HCT116 (cell line): ENCODE measurements around the gene KCNMB2. TPM values are rescaled to one million over a fixed set of nuclear protein-coding genes. Genes with fewer than 3 reads are reported as not detected.

Experiments
- ATAC-seq: fragments of 200-7000 bp; cut with Tn5 transposase; 2 replicates; pipeline ENCODE4 v1.9.1; 2020; ENCODE audit warnings: mild to moderate bottlenecking, moderate library complexity
- BruUV-seq: library from RNA; stranded (reverse); fragments of 400-500 nt; replicated peaks from 2 replicates; lab custom pipeline; 2021; lab: Mats Ljungman, UMichigan
- CTCF ChIA-PET: fragments of 300-600 bp; sonication (Branson Sonifier 250); formaldehyde crosslinking; loops from one replicate; lab custom pipeline; 2021; ENCODE audit warnings: antibody characterized with exemption; lab: Charles Lee
- POLR2A ChIA-PET: fragments of 300-600, 350-600 bp; sonication (Branson Sonifier 250); formaldehyde crosslinking; loops from one replicate; lab custom pipeline; 2021; ENCODE audit warnings: antibody characterized with exemption; lab: Charles Lee
- RAD21 ChIA-PET, 2 experiments: fragments of 300-600 bp; sonication (Branson Sonifier 250); formaldehyde crosslinking; loops; one replicate each; lab custom pipeline; 2023; ENCODE audit warnings: low total read pairs in 2 of 2; ENCODE audit not compliant: uncharacterized antibody in 2 of 2, unreplicated experiment in 2 of 2, low non-redundant PET in 1 of 2; lab: Charles Lee
- DNase-seq: peaks from one replicate; pipeline ENCODE4 v3.0.0-alpha.2; 2010; ENCODE audit warnings: low read depth, low spot score
- H2AFZ ChIP-seq: fragments of 200-600 bp; shearing (Covaris generic), sonication (generic); 2 replicates; pipeline ENCODE4 v1.6.1; 2017; ENCODE audit warnings: low read depth, mixed run types, mixed read lengths, antibody characterized with exemption, low read length; ENCODE audit not compliant: poor library complexity, severe bottlenecking
- H3K27ac ChIP-seq: 2 replicates; pipeline ENCODE4 v1.5.1; 2012; ENCODE audit warnings: low read depth, low read length
- H3K27me3 ChIP-seq: fragments of 200-600 bp; sonication (generic); 2 replicates; pipeline ENCODE4 v1.6.1; 2016; ENCODE audit warnings: mixed run types, low read length, mixed read lengths; ENCODE audit not compliant: insufficient read depth
- H3K36me3 ChIP-seq, 2 experiments: fragments of 200-500 bp in 1 of 2; fragments of 200-600 bp in 1 of 2; sonication (Bioruptor generic) in 1 of 2; sonication (generic) in 1 of 2; 2 replicates each; pipeline versions ENCODE4 v1.5.1 to v1.6.1; 2014 to 2016; ENCODE audit warnings: low read length in 2 of 2, inconsistent platforms in 1 of 2, mixed read lengths in 1 of 2, mixed run types in 1 of 2; ENCODE audit not compliant: insufficient read depth in 2 of 2, control insufficient read depth in 1 of 2
- H3K4me1 ChIP-seq, 2 experiments: fragments of 200-600 bp in 1 of 2; sonication (generic) in 1 of 2; 2 replicates each; pipeline versions ENCODE4 v1.5.1 to v1.6.1; 2012 to 2017; ENCODE audit warnings: low read length in 2 of 2, inconsistent platforms in 1 of 2, mild to moderate bottlenecking in 1 of 2, mixed read lengths in 1 of 2, mixed run types in 1 of 2, moderate library complexity in 1 of 2; ENCODE audit not compliant: insufficient read depth in 2 of 2, control insufficient read depth in 1 of 2
- H3K4me2 ChIP-seq: fragments of 200-600 bp; sonication (generic); 2 replicates; pipeline ENCODE4 v1.6.1; 2017; ENCODE audit warnings: mixed run types, low read length, mixed read lengths
- H3K4me3 ChIP-seq, 2 experiments: fragments of 200-600 bp in 1 of 2; sonication (generic) in 1 of 2; replicated peaks in 1 of 2; 2 replicates each; pipeline ENCODE4 v1.5.1; 2011 to 2016; ENCODE audit warnings: low read length in 2 of 2, control low read depth in 1 of 2, low read depth in 1 of 2, mild to moderate bottlenecking in 1 of 2, mixed read lengths in 1 of 2, mixed run types in 1 of 2
- H3K79me2 ChIP-seq: fragments of 200-600 bp; sonication (generic); 2 replicates; pipeline ENCODE4 v1.6.1; 2017; ENCODE audit warnings: mild to moderate bottlenecking, mixed run types, low read length, moderate library complexity, mixed read lengths; ENCODE audit not compliant: insufficient read depth
- H3K9ac ChIP-seq: fragments of 200-600 bp; sonication (generic); 2 replicates; pipeline ENCODE4 v1.6.1; 2016; ENCODE audit warnings: low read length, mixed read lengths
- H3K9me2 ChIP-seq: fragments of 200-600 bp; sonication (generic), shearing (Covaris generic); 2 replicates; pipeline ENCODE4 v1.6.1; 2017; ENCODE audit warnings: mixed run types, mild to moderate bottlenecking, moderate library complexity; ENCODE audit not compliant: insufficient read depth
- H3K9me3 ChIP-seq, 2 experiments: fragments of 200-500 bp in 1 of 2; fragments of 200-600 bp in 1 of 2; sonication (Bioruptor generic) in 1 of 2; sonication (generic) in 1 of 2; 2 replicates each; pipeline ENCODE4 v1.6.1; 2014 to 2017; ENCODE audit warnings: low read length in 2 of 2, mixed read lengths in 2 of 2, inconsistent platforms in 1 of 2, low read depth in 1 of 2, mild to moderate bottlenecking in 1 of 2, mixed run types in 1 of 2, moderate library complexity in 1 of 2; ENCODE audit not compliant: control insufficient read depth in 1 of 2, insufficient read depth in 1 of 2
- H4K20me1 ChIP-seq: fragments of 200-600 bp; sonication (generic), shearing (Covaris generic); 2 replicates; pipeline ENCODE4 v1.6.1; 2017; ENCODE audit warnings: mixed run types, mild to moderate bottlenecking, moderate library complexity; ENCODE audit not compliant: insufficient read depth
- ATF3 ChIP-seq: IDR thresholded peaks from 2 replicates; pipeline ENCODE4 v1.6.1; 2012
- CBX3 ChIP-seq: IDR thresholded peaks from 2 replicates; pipeline ENCODE4 v1.6.1; 2012; ENCODE audit warnings: low read depth
- CTCF ChIP-seq, 3 experiments: fragments of 200-600 bp in 1 of 3; sonication (generic) in 1 of 3; IDR thresholded peaks in 2 of 3; conservative IDR thresholded peaks in 1 of 3; 2 replicates each; pipeline ENCODE4 v1.5.1; 2012 to 2017; ENCODE audit warnings: low read depth in 2 of 3, low read length in 2 of 3, antibody characterized with exemption in 1 of 3, borderline replicate concordance in 1 of 3, control low read depth in 1 of 3, mild to moderate bottlenecking in 1 of 3, mixed read lengths in 1 of 3, mixed run types in 1 of 3, moderate library complexity in 1 of 3; ENCODE audit not compliant: insufficient read depth in 1 of 3
- EGR1 ChIP-seq: IDR thresholded peaks from 2 replicates; pipeline ENCODE4 v1.6.1; 2012; ENCODE audit warnings: low read depth
- ELF1 ChIP-seq: IDR thresholded peaks from 2 replicates; pipeline ENCODE4 v1.6.1; 2012; ENCODE audit warnings: low read depth, borderline replicate concordance
- EZH2 ChIP-seq: fragments of 200-600 bp; sonication (generic); IDR thresholded peaks from 2 replicates; pipeline ENCODE4 v1.6.1; 2017; ENCODE audit warnings: antibody characterized with exemption, mixed run types
- EZH2phosphoT487 ChIP-seq: fragments of 200-600 bp; IDR thresholded peaks from 2 replicates; pipeline ENCODE4 v1.6.1; 2018; ENCODE audit warnings: antibody characterized with exemption, borderline replicate concordance
- FOSL1 ChIP-seq: IDR thresholded peaks from 2 replicates; pipeline ENCODE4 v1.6.1; 2012; ENCODE audit warnings: low read depth
- JUND ChIP-seq: IDR thresholded peaks from 2 replicates; pipeline ENCODE4 v1.6.1; 2012
- MAX ChIP-seq: IDR thresholded peaks from 2 replicates; pipeline ENCODE4 v1.6.1; 2012
- POLR2A ChIP-seq: IDR thresholded peaks from 2 replicates; pipeline ENCODE4 v1.7.0; 2011; ENCODE audit warnings: borderline replicate concordance; ENCODE audit not compliant: insufficient read depth, insufficient read length; ENCODE audit errors: extremely low read depth
- REST ChIP-seq: IDR thresholded peaks from 2 replicates; pipeline ENCODE4 v1.6.1; 2012; ENCODE audit warnings: low read depth
- SIN3A ChIP-seq: IDR thresholded peaks from 2 replicates; pipeline ENCODE4 v1.6.1; 2012; ENCODE audit warnings: low read depth
- SP1 ChIP-seq: IDR thresholded peaks from 2 replicates; pipeline ENCODE4 v1.6.1; 2012; ENCODE audit warnings: low read depth
- SRF ChIP-seq: IDR thresholded peaks from 2 replicates; pipeline ENCODE4 v1.6.1; 2012; ENCODE audit warnings: low read depth
- TCF7L2 ChIP-seq: IDR thresholded peaks from 2 replicates; pipeline ENCODE4 v1.7.0; 2011; ENCODE audit warnings: borderline replicate concordance, inconsistent platforms; ENCODE audit not compliant: insufficient read depth, insufficient read length; ENCODE audit errors: extremely low read depth
- YY1 ChIP-seq: IDR thresholded peaks from 2 replicates; pipeline ENCODE4 v1.6.1; 2011; ENCODE audit warnings: low read length, low read depth, moderate library complexity, mild to moderate bottlenecking; ENCODE audit not compliant: insufficient replicate concordance; ENCODE audit errors: extremely low read depth
- ZFX ChIP-seq: fragments of 450-650 bp; IDR thresholded peaks from 2 replicates; pipeline ENCODE4 v1.6.1; 2017
- intact Hi-C: fragments of 100-400 bp; cut with micrococcal nuclease; formaldehyde crosslinking; loops from 2 replicates; pipeline ENCODE4 v1.10.0; 2022
- total RNA-seq: library from RNA; stranded (reverse); gene quantifications from one replicate; pipeline ENCODE4 v1.2.1, GENCODE V29; 2021; ENCODE audit not compliant: unreplicated experiment

KCNMB2 gene
- total RNA-seq, 1 experiment from 2014 or later: not detected

- TF ChIP-seq REST: no peak
- TF ChIP-seq ATF3: no peak
These were observed 332.4 kb downstream of the KCNMB2 start (continued) for GRCh38 chr3:178868681-178869080.

GRCh38 chr3:178870085-178870484 lies 333.8 kb downstream of the KCNMB2 start:
- Histone ChIP-seq H3K9me2 (no peaks in the 10 kb centered on the region), H3K36me3 (no peaks in the 10 kb centered on the region), H4K20me1 (no peaks in the 10 kb centered on the region)
- no peak for DNase-seq
- no peak for TF ChIP-seq SIN3A
- TF ChIP-seq TCF7L2: no peak
- no peak for TF ChIP-seq POLR2A
- no peak for TF ChIP-seq EZH2phosphoT487
- TF ChIP-seq ELF1: no peak
- no peak for TF ChIP-seq JUND
- TF ChIP-seq CTCF (IDR thresholded peaks at IDR 0.05 in 2 of 3, conservative IDR thresholded peaks at IDR 0.05 in 1 of 3; ENCODE audit: borderline replicate concordance in 1 of 3, insufficient read depth in 1 of 3, low read depth in 2 of 3, low read length in 2 of 3): no peak
- TF ChIP-seq FOSL1: no peak
- TF ChIP-seq EGR1: no peak
- TF ChIP-seq MAX: no peak
- TF ChIP-seq SP1: no peak
- no peak for TF ChIP-seq ZFX
- TF ChIP-seq CBX3: no peak
- no peak for TF ChIP-seq EZH2
- TF ChIP-seq YY1: no peak
- TF ChIP-seq SRF: no peak
- TF ChIP-seq, all 23 proteins: peak for 0
- Histone ChIP-seq H3K4me1 (no peaks in the 10 kb centered on the region), H3K4me3 (no peak overlapping the region), H3K4me2 (no peak overlapping the region), H3K27me3 (no peaks in the 10 kb centered on the region), H3K9me3 (no peaks in the 10 kb centered on the region), H3K79me2 (no peaks in the 10 kb centered on the region), H2AFZ (no peak overlapping the region), H3K9ac (no peak overlapping the region), H3K27ac (no peak overlapping the region)
- BruUV-seq: no TSS peak
- intact Hi-C loops: no loop called here
- no peak for ATAC-seq
- RAD21 ChIA-PET: no interaction called here
- CTCF ChIA-PET: no interaction called here
- POLR2A ChIA-PET: no interaction called here
